Mammary epithelial cell (primary cell): ENCODE results near the gene TEFM.

Experiments
- CTCF ChIP-seq, 2 donors: IDR thresholded peaks in 1 of 2; conservative IDR thresholded peaks in 1 of 2; 2 replicates each; pipeline ENCODE4 v1.5.1; 2011 to 2012; ENCODE audit warnings: inconsistent platforms in 2 of 2, low read length in 2 of 2, mild to moderate bottlenecking in 2 of 2, control low read depth in 1 of 2, low read depth in 1 of 2; ENCODE audit not compliant: insufficient read depth in 1 of 2; ENCODE audit errors: extremely low read depth in 1 of 2
- EZH2 ChIP-seq: IDR thresholded peaks from 2 replicates; pipeline ENCODE4 v1.6.1; 2012; ENCODE audit warnings: low read length, inconsistent platforms, borderline replicate concordance

DNA sequence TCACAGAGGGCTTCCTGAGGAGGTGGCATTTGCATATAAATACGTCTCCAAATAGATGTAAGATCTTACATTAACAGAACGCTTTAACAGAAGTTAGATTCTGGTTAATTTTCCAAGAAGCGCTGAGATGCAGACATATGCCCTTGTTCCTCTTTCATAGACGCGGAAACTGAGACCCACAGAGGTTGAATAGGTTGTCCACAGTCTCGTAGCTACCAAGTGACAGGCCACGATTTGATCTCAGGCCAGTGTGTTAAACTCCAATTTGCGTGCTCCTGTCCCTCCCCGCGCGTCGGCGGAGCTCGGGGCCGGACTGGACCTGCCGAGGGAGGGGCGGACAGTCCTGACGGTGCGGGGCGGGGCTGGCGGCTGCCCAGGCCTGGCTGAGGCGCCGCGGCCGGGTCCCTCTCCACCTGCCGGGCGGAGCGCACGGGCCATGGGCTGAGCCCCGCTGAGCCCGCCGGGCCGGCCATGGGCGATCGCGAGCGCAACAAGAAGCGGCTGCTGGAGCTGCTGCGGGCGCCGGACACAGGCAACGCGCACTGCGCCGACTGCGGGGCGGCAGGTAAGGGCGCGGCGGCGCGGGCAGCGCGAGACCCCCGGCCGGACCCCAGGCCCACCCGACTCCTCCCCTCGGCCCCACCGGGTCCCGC is 15.6 kb upstream of the TEFM start, which contains the start of gene ADAP2:
- TF ChIP-seq CTCF (conservative IDR thresholded peaks at IDR 0.05 in 1 of 2, IDR thresholded peaks at IDR 0.05 in 1 of 2; ENCODE audit: extremely low read depth in 1 of 2, insufficient read depth in 1 of 2, low read depth in 1 of 2, low read length in 2 of 2) (no peak), EZH2 (no peak)
